Adipocyte (in vitro differentiated cells): ENCODE data around the gene PDSS2.

Source experiments
- DNase-seq: peaks from one replicate; pipeline ENCODE4 v3.0.0-alpha.2; 2015; ENCODE audit warnings: low read depth
- H3K27me3 ChIP-seq: replicated peaks from 2 replicates; pipeline ENCODE4 v1.7.0; 2013; ENCODE audit warnings: mild to moderate bottlenecking, low read length, moderate library complexity; ENCODE audit not compliant: control insufficient read depth, insufficient read depth
- H3K36me3 ChIP-seq: 2 replicates; pipeline ENCODE4 v1.7.0; 2013; ENCODE audit warnings: low read length, mild to moderate bottlenecking, moderate library complexity; ENCODE audit not compliant: control insufficient read depth, insufficient read depth, severe bottlenecking
- H3K4me1 ChIP-seq: 2 replicates; pipeline ENCODE4 v1.7.0; 2013; ENCODE audit warnings: mild to moderate bottlenecking, low read length, moderate library complexity; ENCODE audit not compliant: control insufficient read depth, insufficient read depth
- H3K4me3 ChIP-seq: 2 replicates; pipeline ENCODE4 v1.7.0; 2013; ENCODE audit warnings: mild to moderate bottlenecking, low read length, moderate library complexity
- H3K9ac ChIP-seq: 2 replicates; pipeline ENCODE4 v1.7.0; 2013; ENCODE audit warnings: mild to moderate bottlenecking, low read length, moderate library complexity
- H3K9me3 ChIP-seq: 2 replicates; pipeline ENCODE4 v1.7.0; 2013; ENCODE audit warnings: mild to moderate bottlenecking, low read length, moderate library complexity; ENCODE audit not compliant: control insufficient read depth

PDSS2 gene

GRCh38 chr6:107409942-107410341 lies 49.4 kb downstream of the PDSS2 start:
- H3K36me3 ChIP-seq, result no peaks in the 10 kb centered on the region
- H3K4me3 ChIP-seq, result no peak overlapping the region
- H3K4me1 ChIP-seq, result no peaks in the 10 kb centered on the region
- H3K27me3 ChIP-seq, result no peaks in the 10 kb centered on the region
- H3K9ac ChIP-seq, result no peak overlapping the region
- no peak for DNase-seq
- no peaks in the 10 kb centered on the region for H3K9me3 ChIP-seq

GRCh38 chr6:107408714-107409113 lies 50.6 kb downstream of the PDSS2 start:
- Histone ChIP-seq H3K9me3 (no peaks in the 10 kb centered on the region), H3K9ac (no peak overlapping the region), H3K27me3 (no peaks in the 10 kb centered on the region), H3K36me3 (no peaks in the 10 kb centered on the region), H3K4me1 (no peaks in the 10 kb centered on the region), H3K4me3 (no peak overlapping the region)
- DNase-seq, result no peak

- no peaks in the 10 kb centered on the region for H3K4me1 ChIP-seq
- no peaks in the 10 kb centered on the region for H3K36me3 ChIP-seq
- H3K9ac ChIP-seq, result no peak overlapping the region
- DNase-seq, result no peak
- no peak overlapping the region for H3K4me3 ChIP-seq
- no peaks in the 10 kb centered on the region for H3K27me3 ChIP-seq
- peaks cover 7% of the 10 kb centered on the region for H3K9me3 ChIP-seq
These were observed 54.4 kb downstream of the PDSS2 start for GRCh38 chr6:107405002-107405401.

DNA sequence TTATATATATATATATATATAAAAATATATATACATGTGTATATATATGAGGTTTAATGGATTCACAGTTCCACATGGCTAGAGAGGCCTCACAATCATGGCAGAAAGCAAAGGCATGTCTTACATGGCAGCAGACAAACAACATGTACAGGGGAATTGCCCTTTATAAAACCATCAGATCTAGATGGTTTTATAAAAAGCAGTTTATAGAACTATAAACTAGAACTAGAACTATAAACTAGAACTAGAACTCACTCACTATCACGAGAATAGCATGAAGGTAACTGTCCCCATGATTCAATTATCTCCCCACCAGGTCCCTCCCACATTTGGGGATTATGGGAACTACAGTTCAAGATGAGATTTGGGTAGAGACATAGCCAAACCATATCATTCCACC lies 56.8 kb downstream of the PDSS2 start:
- H3K4me3 ChIP-seq, result no peak overlapping the region
- DNase-seq, result no peak
- no peaks in the 10 kb centered on the region for H3K4me1 ChIP-seq
- H3K9ac ChIP-seq, result no peak overlapping the region
- H3K36me3 ChIP-seq, result no peaks in the 10 kb centered on the region
- H3K9me3 ChIP-seq, result peaks cover 7% of the 10 kb centered on the region
- no peaks in the 10 kb centered on the region for H3K27me3 ChIP-seq

DNA sequence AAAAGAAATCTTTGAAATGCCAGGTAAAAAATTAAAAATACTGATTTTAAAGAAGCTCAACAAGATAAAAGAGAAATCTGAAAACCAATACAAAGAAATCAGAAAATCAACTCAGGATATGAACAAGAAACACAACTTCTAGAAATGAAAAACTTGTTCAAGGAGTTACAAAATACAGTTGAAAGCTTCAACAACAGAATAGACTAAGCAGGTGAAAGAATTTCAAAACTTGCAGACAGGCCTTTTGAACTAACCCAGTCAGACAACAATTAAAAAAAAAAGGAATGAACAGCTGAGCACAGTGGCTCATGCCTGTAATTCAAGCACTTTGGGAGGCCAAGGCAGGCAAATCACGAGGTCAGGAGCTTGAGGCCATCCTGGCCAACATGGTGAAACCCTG lies 57.8 kb downstream of the PDSS2 start:
- Histone ChIP-seq H3K27me3 (no peaks in the 10 kb centered on the region), H3K4me1 (no peaks in the 10 kb centered on the region), H3K9ac (no peak overlapping the region), H3K36me3 (no peaks in the 10 kb centered on the region), H3K9me3 (peaks cover 7% of the 10 kb centered on the region), H3K4me3 (no peak overlapping the region)
- DNase-seq, result no peak

- H3K4me1 ChIP-seq, result no peaks in the 10 kb centered on the region
- H3K9ac ChIP-seq, result no peak overlapping the region
- H3K9me3 ChIP-seq, result peaks cover 7% of the 10 kb centered on the region
- H3K36me3 ChIP-seq, result no peaks in the 10 kb centered on the region
- H3K27me3 ChIP-seq, result no peaks in the 10 kb centered on the region
- no peak for DNase-seq
- no peak overlapping the region for H3K4me3 ChIP-seq
These were observed 58.7 kb downstream of the PDSS2 start for GRCh38 chr6:107400616-107401147.

- no peaks in the 10 kb centered on the region for H3K27me3 ChIP-seq
- peaks cover 10% of the 10 kb centered on the region for H3K9me3 ChIP-seq
- no peaks in the 10 kb centered on the region for H3K36me3 ChIP-seq
- no peak overlapping the region for H3K9ac ChIP-seq
- DNase-seq, result no peak
- H3K4me3 ChIP-seq, result no peak overlapping the region
- H3K4me1 ChIP-seq, result no peaks in the 10 kb centered on the region
These were observed 59.4 kb downstream of the PDSS2 start for GRCh38 chr6:107399935-107400334.

- DNase-seq, result no peak
- no peaks in the 10 kb centered on the region for H3K4me1 ChIP-seq
- peaks cover 25% of the 10 kb centered on the region for H3K9me3 ChIP-seq
- H3K36me3 ChIP-seq, result peaks cover 3% of the 10 kb centered on the region
- no peak overlapping the region for H3K9ac ChIP-seq
- no peak overlapping the region for H3K4me3 ChIP-seq
- H3K27me3 ChIP-seq, result no peaks in the 10 kb centered on the region
These were observed 61.4 kb downstream of the PDSS2 start for GRCh38 chr6:107398001-107398400.

DNA sequence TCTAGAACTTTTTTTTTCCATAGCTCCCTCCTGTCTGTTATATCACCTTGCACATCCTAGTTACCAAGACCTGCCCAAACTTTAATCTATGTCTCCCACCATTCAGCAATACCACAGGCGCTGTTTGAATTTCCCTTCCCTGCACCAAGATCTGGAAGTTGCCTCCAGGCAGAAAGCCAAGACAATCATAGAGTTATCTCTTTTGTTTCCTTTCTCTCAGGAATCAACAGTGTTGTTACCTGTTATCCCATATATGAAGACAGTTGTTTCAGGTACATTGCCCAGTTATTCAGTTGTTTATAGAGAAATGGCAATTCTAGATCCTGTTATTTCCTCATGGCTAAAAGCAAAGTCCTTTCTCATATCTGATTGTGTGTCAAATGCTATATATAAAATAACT lies 63.2 kb downstream of the PDSS2 start:
- H3K4me3 ChIP-seq, result no peak overlapping the region
- no peaks in the 10 kb centered on the region for H3K4me1 ChIP-seq
- H3K27me3 ChIP-seq, result no peaks in the 10 kb centered on the region
- peaks cover 25% of the 10 kb centered on the region for H3K9me3 ChIP-seq
- H3K36me3 ChIP-seq, result peaks cover 3% of the 10 kb centered on the region
- H3K9ac ChIP-seq, result no peak overlapping the region
- no peak for DNase-seq

- peaks cover 1% of the 10 kb centered on the region for H3K4me1 ChIP-seq
- H3K9ac ChIP-seq, result no peak overlapping the region
- H3K4me3 ChIP-seq, result no peak overlapping the region
- H3K27me3 ChIP-seq, result no peaks in the 10 kb centered on the region
- DNase-seq, result no peak
- peaks cover 25% of the 10 kb centered on the region for H3K9me3 ChIP-seq
- peaks cover 3% of the 10 kb centered on the region for H3K36me3 ChIP-seq
These were observed 67.3 kb downstream of the PDSS2 start for GRCh38 chr6:107392069-107392468.

DNA sequence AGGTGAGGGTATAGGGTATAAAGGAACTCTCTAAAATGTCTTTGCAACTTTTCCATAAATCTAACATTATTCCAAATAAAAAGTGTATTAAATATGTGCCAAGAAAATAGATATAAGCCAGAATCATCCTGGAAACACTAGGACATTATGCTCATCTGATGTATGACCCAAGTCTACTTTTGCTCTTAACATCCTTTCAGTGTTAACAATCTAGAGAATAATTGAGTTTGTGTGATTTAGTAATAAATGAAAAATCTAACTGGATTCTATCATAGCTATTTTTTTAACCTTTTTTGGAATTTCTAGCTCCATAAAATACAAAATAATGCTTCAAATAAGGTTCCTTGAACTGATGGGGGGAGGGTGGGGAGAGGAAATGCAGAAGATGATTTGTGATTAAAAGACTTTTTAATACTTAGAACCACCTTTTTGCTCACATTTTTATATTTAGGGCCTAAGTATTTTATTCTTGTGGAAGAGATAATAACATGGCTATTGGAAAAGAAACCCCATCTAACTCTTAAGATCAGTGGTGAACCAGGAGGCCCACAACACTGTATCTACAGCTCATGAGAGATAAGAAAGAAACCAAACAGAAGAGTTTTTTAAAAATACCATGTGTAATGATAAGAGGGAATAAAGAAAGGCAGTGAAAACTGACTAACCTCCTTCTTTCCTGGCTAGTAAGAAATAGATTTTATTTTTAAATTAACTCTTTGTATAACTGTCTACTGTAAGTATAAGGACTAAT lies 68.5 kb downstream of the PDSS2 start:
- Histone ChIP-seq H3K9me3 (peaks cover 25% of the 10 kb centered on the region), H3K4me1 (peaks cover 8% of the 10 kb centered on the region), H3K9ac (no peak overlapping the region), H3K36me3 (peaks cover 3% of the 10 kb centered on the region), H3K4me3 (no peak overlapping the region), H3K27me3 (no peaks in the 10 kb centered on the region)
- DNase-seq, result no peak

GRCh38 chr6:107390056-107390455 lies 69.3 kb downstream of the PDSS2 start:
- Histone ChIP-seq H3K27me3 (no peaks in the 10 kb centered on the region), H3K9me3 (peaks cover 24% of the 10 kb centered on the region), H3K4me1 (peaks cover 8% of the 10 kb centered on the region), H3K4me3 (no peak overlapping the region), H3K9ac (no peak overlapping the region), H3K36me3 (peaks cover 3% of the 10 kb centered on the region)
- no peak for DNase-seq
